Keratinocyte (primary cell): ENCODE data around the gene APEH. TPM values are rescaled to one million over a fixed set of nuclear protein-coding genes. Genes with fewer than 3 reads are reported as not detected.

ENCODE experiments used
- DNase-seq: peaks from one replicate; pipeline ENCODE4 v3.0.0-alpha.2; 2011; ENCODE audit warnings: low read depth, missing footprints, low spot score
- FAIRE-seq: peaks from 2 replicates; lab custom pipeline; 2011; peaks lifted over from hg19 to GRCh38; lab: Jason Lieb, UNC
- H2AFZ ChIP-seq: 2 replicates; pipeline ENCODE4 v1.6.0; 2012; ENCODE audit warnings: low read length, control low read depth, inconsistent platforms; ENCODE audit not compliant: control insufficient read depth
- H3K27ac ChIP-seq: 2 replicates; pipeline ENCODE4 v1.5.1; 2011; ENCODE audit warnings: low read length; ENCODE audit not compliant: control insufficient read depth, insufficient read depth
- H3K27me3 ChIP-seq: 3 replicates; pipeline ENCODE4 v1.6.0; 2011; ENCODE audit warnings: low read length; ENCODE audit not compliant: control insufficient read depth, insufficient read depth; ENCODE audit errors: extremely low read depth
- H3K36me3 ChIP-seq, 2 experiments: 2 replicates in 1 of 2; 3 replicates in 1 of 2; pipeline ENCODE4 v1.5.1; 2011; ENCODE audit warnings: low read length in 2 of 2, mild to moderate bottlenecking in 1 of 2; ENCODE audit not compliant: control insufficient read depth in 2 of 2, insufficient read depth in 2 of 2; ENCODE audit errors: extremely low read depth in 1 of 2
- H3K4me1 ChIP-seq: 3 replicates; pipeline ENCODE4 v1.5.1; 2011; ENCODE audit warnings: low read length; ENCODE audit not compliant: control insufficient read depth, insufficient read depth; ENCODE audit errors: extremely low read depth
- H3K4me2 ChIP-seq: 3 replicates; pipeline ENCODE4 v1.6.0; 2011; ENCODE audit warnings: low read depth, low read length; ENCODE audit not compliant: control insufficient read depth, insufficient read depth; ENCODE audit errors: extremely low read depth
- H3K4me3 ChIP-seq, 3 experiments: fragments of 200-600 bp in 1 of 3; sonication (generic) in 1 of 3; 2 replicates in 2 of 3; 3 replicates in 1 of 3; pipeline ENCODE4 v1.5.1; 2011 to 2016; ENCODE audit warnings: low read length in 3 of 3, mild to moderate bottlenecking in 3 of 3, control low read depth in 2 of 3, inconsistent platforms in 1 of 3, low read depth in 1 of 3, mixed read lengths in 1 of 3, mixed run types in 1 of 3, moderate library complexity in 1 of 3; ENCODE audit not compliant: control insufficient read depth in 2 of 3, insufficient read depth in 2 of 3; ENCODE audit errors: extremely low read depth in 1 of 3
- H3K79me2 ChIP-seq: 2 replicates; pipeline ENCODE4 v1.6.0; 2012; ENCODE audit warnings: low read length; ENCODE audit not compliant: control insufficient read depth, insufficient read depth
- H3K9ac ChIP-seq: 3 replicates; pipeline ENCODE4 v1.6.0; 2011; ENCODE audit warnings: low read length; ENCODE audit not compliant: control insufficient read depth, insufficient read depth; ENCODE audit errors: extremely low read depth
- H3K9me1 ChIP-seq: 3 replicates; pipeline ENCODE4 v1.6.0; 2011; ENCODE audit warnings: low read length; ENCODE audit not compliant: control insufficient read depth, insufficient read depth; ENCODE audit errors: extremely low read depth
- H3K9me3 ChIP-seq: 2 replicates; pipeline ENCODE4 v1.5.1; 2012; ENCODE audit warnings: low read depth, low read length; ENCODE audit not compliant: control insufficient read depth
- H4K20me1 ChIP-seq: 3 replicates; pipeline ENCODE4 v1.6.0; 2011; ENCODE audit warnings: low read length; ENCODE audit not compliant: control insufficient read depth, insufficient read depth; ENCODE audit errors: extremely low read depth
- EZH2 ChIP-seq: IDR thresholded peaks from one replicate; pipeline ENCODE4 v1.6.1; 2012; ENCODE audit warnings: inconsistent platforms, mild to moderate bottlenecking, low read length, moderate library complexity
- dilution Hi-C: fragments of 300-500 bp; cut with MboI; formaldehyde crosslinking; loops from one replicate; pipeline ENCODE4 v1.7.0; 2020; ENCODE audit warnings: low sequenced_read_pairs; ENCODE audit not compliant: extremely low pct_ligation_motif_present
- polyA plus RNA-seq, 5 experiments: library from polyadenylated mRNA; depleted of rRNA in 3 of 5; stranded (reverse) in 3 of 5; stranded (forward) in 1 of 5; unstranded in 1 of 5; fragments of >200 nt; gene quantifications; 1 replicate in 1 of 5; 2 replicates in 3 of 5; 3 replicates in 1 of 5; pipeline versions ENCODE4 v1.2.1 to v1.2.3, GENCODE V29; 2011 to 2012; ENCODE audit warnings: missing spikeins in 2 of 5, low read depth in 1 of 5, low replicate concordance in 1 of 5
- TF ChIP-seq, protein P1 (sequence below), 3 experiments: IDR thresholded peaks in 1 of 3; conservative IDR thresholded peaks in 1 of 3; optimal IDR thresholded peaks in 1 of 3; 2 replicates in 2 of 3; 3 replicates in 1 of 3; pipeline versions ENCODE3 to v1.5.1; 2011; ENCODE audit warnings: low read length in 3 of 3, mild to moderate bottlenecking in 3 of 3, moderate library complexity in 2 of 3, control low read depth in 1 of 3, inconsistent platforms in 1 of 3; ENCODE audit not compliant: insufficient read depth in 2 of 3; ENCODE audit errors: extremely low read depth in 1 of 3

APEH gene
- polyA plus RNA-seq, 1 donor (not counting 4 experiments of a cell fraction or from before 2014, with no cell fraction given), result 106 TPM

DNA sequence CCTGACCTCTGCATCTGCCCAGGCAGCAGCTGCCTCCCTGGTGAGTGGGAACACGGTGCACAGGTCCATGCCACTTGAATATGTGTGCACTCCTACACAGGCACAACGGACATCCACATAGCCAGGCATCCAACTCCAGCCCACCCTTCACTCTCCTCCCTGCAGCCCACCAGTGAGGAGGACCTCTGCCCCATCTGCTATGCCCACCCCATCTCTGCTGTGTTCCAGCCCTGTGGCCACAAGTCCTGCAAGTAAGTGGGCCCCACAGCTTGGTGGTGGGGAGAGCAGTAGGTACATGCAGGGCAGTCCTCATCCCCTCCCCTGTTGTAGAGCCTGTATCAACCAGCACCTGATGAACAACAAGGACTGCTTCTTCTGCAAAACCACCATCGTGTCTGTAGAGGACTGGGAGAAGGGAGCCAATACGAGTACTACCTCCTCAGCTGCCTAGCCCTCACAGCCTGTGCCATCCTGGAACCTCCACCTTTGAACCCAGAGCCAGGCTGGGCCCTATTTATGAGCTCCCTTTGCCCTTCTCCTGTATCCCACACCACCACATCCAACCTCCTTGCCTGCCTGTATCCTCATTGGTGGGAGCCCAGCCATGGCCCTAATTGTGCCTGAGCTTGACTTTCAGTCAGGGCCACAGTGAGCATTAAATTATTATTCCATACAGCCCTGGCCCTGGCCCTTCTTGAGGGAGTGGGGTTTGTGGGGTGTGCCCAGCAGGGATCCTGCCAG, 46.9 kb downstream of the APEH start:
- dilution Hi-C loops, result no loop called here
- peaks cover 14% of the 10 kb centered on the region for H4K20me1 ChIP-seq

GRCh38 chr3:49721596-49721895, 47.4 kb downstream of the APEH start:
- Histone ChIP-seq H4K20me1 (peaks cover 14% of the 10 kb centered on the region), H3K4me1 (peaks cover 28% of the 10 kb centered on the region), H3K9me1 (no peaks in the 10 kb centered on the region), H3K4me3 (no peak overlapping the region), H3K9me3 (no peaks in the 10 kb centered on the region), H3K4me2 (no peak overlapping the region), H3K79me2 (peaks cover 17% of the 10 kb centered on the region), H3K27ac (no peak overlapping the region), H2AFZ (no peak overlapping the region), H3K9ac (no peak overlapping the region), H3K27me3 (no peaks in the 10 kb centered on the region), H3K36me3 (peaks cover 13 to 26% of the 10 kb centered on the region in 2 experiments)
- no peak for FAIRE-seq
- DNase-seq, result no peak
- dilution Hi-C loops, result no loop called here
- TF ChIP-seq, protein P1, sequence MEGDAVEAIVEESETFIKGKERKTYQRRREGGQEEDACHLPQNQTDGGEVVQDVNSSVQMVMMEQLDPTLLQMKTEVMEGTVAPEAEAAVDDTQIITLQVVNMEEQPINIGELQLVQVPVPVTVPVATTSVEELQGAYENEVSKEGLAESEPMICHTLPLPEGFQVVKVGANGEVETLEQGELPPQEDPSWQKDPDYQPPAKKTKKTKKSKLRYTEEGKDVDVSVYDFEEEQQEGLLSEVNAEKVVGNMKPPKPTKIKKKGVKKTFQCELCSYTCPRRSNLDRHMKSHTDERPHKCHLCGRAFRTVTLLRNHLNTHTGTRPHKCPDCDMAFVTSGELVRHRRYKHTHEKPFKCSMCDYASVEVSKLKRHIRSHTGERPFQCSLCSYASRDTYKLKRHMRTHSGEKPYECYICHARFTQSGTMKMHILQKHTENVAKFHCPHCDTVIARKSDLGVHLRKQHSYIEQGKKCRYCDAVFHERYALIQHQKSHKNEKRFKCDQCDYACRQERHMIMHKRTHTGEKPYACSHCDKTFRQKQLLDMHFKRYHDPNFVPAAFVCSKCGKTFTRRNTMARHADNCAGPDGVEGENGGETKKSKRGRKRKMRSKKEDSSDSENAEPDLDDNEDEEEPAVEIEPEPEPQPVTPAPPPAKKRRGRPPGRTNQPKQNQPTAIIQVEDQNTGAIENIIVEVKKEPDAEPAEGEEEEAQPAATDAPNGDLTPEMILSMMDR (optimal IDR thresholded peaks at IDR 0.05 in 1 of 3, IDR thresholded peaks at IDR 0.05 in 1 of 3, conservative IDR thresholded peaks at IDR 0.05 in 1 of 3; ENCODE audit: extremely low read depth in 1 of 3, insufficient read depth in 2 of 3, low read length in 3 of 3), result no peak

More for the DNA sequence above, 46.9 kb downstream of the APEH start:
- Histone ChIP-seq H3K4me2 (no peak overlapping the region), H2AFZ (no peak overlapping the region), H3K27me3 (no peaks in the 10 kb centered on the region), H3K27ac (no peak overlapping the region), H3K4me3 (no peak overlapping the region), H3K79me2 (peaks cover 17% of the 10 kb centered on the region), H3K36me3 (peaks cover 13 to 26% of the 10 kb centered on the region in 2 experiments), H3K9me1 (no peaks in the 10 kb centered on the region), H3K9ac (no peak overlapping the region), H3K4me1 (peaks cover 28% of the 10 kb centered on the region), H3K9me3 (no peaks in the 10 kb centered on the region)
- DNase-seq (no peak), FAIRE-seq (no peak)
- TF ChIP-seq, protein P1 (optimal IDR thresholded peaks at IDR 0.05 in 1 of 3, IDR thresholded peaks at IDR 0.05 in 1 of 3, conservative IDR thresholded peaks at IDR 0.05 in 1 of 3; ENCODE audit: extremely low read depth in 1 of 3, insufficient read depth in 2 of 3, low read length in 3 of 3), result no peak
- TF ChIP-seq EZH2, result no peak
